H1 (cell line): ENCODE data around the gene SANBR. TPM values are rescaled to one million over a fixed set of nuclear protein-coding genes. Genes with fewer than 3 reads are reported as not detected.

Source experiments
- CTCF ChIA-PET: fragments of 300-600 bp; sonication (Branson Sonifier 250); formaldehyde crosslinking; loops from one replicate; lab custom pipeline; 2021; ENCODE audit not compliant: partially characterized antibody; lab: Charles Lee
- POLR2A ChIA-PET: fragments of 300-600 bp; sonication (Branson Sonifier 250); formaldehyde crosslinking; loops from one replicate; lab custom pipeline; 2021; ENCODE audit warnings: inconsistent platforms; ENCODE audit not compliant: partially characterized antibody; lab: Charles Lee
- DNase-seq, 2 experiments: peaks; one replicate each; pipeline versions ENCODE4 v3.0.0 to v3.0.0-alpha.2; 2010 to 2022; ENCODE audit warnings: low spot score in 2 of 2, low read depth in 1 of 2, mixed read lengths in 1 of 2
- FAIRE-seq: peaks from 2 replicates; lab custom pipeline; 2011; peaks lifted over from hg19 to GRCh38; lab: Jason Lieb, UNC
- H2AFZ ChIP-seq: 2 replicates; pipeline ENCODE4 v1.8.1; 2012; ENCODE audit warnings: low read length, inconsistent platforms
- H2AK5ac ChIP-seq: 2 replicates; pipeline ENCODE4 v1.6.1; 2013; ENCODE audit warnings: low read depth, low read length
- H2BK120ac ChIP-seq: replicated peaks from 2 replicates; pipeline ENCODE3; 2013; ENCODE audit warnings: low read depth, low read length, inconsistent platforms
- H2BK12ac ChIP-seq: 2 replicates; pipeline ENCODE4 v1.6.1; 2013; ENCODE audit warnings: low read depth, low read length
- H2BK15ac ChIP-seq: 2 replicates; pipeline ENCODE4 v1.6.1; 2013; ENCODE audit warnings: low read length
- H2BK20ac ChIP-seq: 2 replicates; pipeline ENCODE4 v1.6.1; 2013; ENCODE audit warnings: low read length
- H2BK5ac ChIP-seq: 2 replicates; pipeline ENCODE4 v1.6.1; 2013; ENCODE audit warnings: low read depth, low read length
- H3K14ac ChIP-seq: 2 replicates; pipeline ENCODE4 v1.6.1; 2013; ENCODE audit warnings: inconsistent platforms; ENCODE audit not compliant: insufficient read length
- H3K18ac ChIP-seq: 2 replicates; pipeline ENCODE4 v1.6.1; 2013; ENCODE audit warnings: low read length; ENCODE audit errors: extremely low read depth
- H3K23ac ChIP-seq: 2 replicates; pipeline ENCODE4 v1.6.1; 2013; ENCODE audit warnings: inconsistent platforms; ENCODE audit not compliant: insufficient read length
- H3K23me2 ChIP-seq: 2 replicates; pipeline ENCODE4 v1.6.1; 2013; ENCODE audit warnings: low read depth, low read length
- H3K27ac ChIP-seq: 2 replicates; pipeline ENCODE4 v1.6.1; 2011; ENCODE audit warnings: low read depth, low read length, inconsistent platforms
- H3K27me3 ChIP-seq, 4 experiments: replicated peaks in 1 of 4; 1 replicate in 1 of 4; 2 replicates in 3 of 4; pipeline versions ENCODE4 v1.6.1 to v1.8.1; 2011 to 2013; ENCODE audit warnings: low read length in 3 of 4, mild to moderate bottlenecking in 3 of 4, inconsistent platforms in 2 of 4, mixed read lengths in 2 of 4, moderate library complexity in 1 of 4; ENCODE audit not compliant: control insufficient read depth in 3 of 4, insufficient read depth in 3 of 4; ENCODE audit errors: extremely low read depth in 1 of 4
- H3K36me3 ChIP-seq, 4 experiments: 2 replicates each; pipeline versions ENCODE4 v1.6.1 to v1.8.1; 2011 to 2013; ENCODE audit warnings: mild to moderate bottlenecking in 4 of 4, low read length in 3 of 4, moderate library complexity in 2 of 4, control low read depth in 1 of 4, inconsistent platforms in 1 of 4; ENCODE audit not compliant: insufficient read depth in 4 of 4, control insufficient read depth in 2 of 4
- H3K4ac ChIP-seq: replicated peaks from 2 replicates; pipeline ENCODE3; 2013; ENCODE audit warnings: low read length, low read depth, mixed read lengths, inconsistent platforms; ENCODE audit not compliant: insufficient read length
- H3K4me1 ChIP-seq, 4 experiments: replicated peaks in 1 of 4; 1 replicate in 1 of 4; 2 replicates in 3 of 4; pipeline versions ENCODE4 v1.6.1 to v1.8.1; 2011 to 2013; ENCODE audit warnings: low read length in 3 of 4, inconsistent platforms in 2 of 4, mixed read lengths in 1 of 4; ENCODE audit not compliant: insufficient read depth in 4 of 4, control insufficient read depth in 3 of 4
- H3K4me2 ChIP-seq, 2 experiments: 2 replicates each; pipeline versions ENCODE4 v1.6.1 to v1.8.1; 2011 to 2013; ENCODE audit warnings: low read depth in 2 of 2, low read length in 2 of 2, control low read depth in 1 of 2, inconsistent platforms in 1 of 2, mild to moderate bottlenecking in 1 of 2; ENCODE audit not compliant: insufficient read depth in 1 of 2
- H3K4me3 ChIP-seq, 4 experiments: fragments of 200-600, 300-600 bp in 1 of 4; sonication (generic), shearing (Covaris generic), sonication (Bioruptor Twin) in 1 of 4; 2 replicates each; pipeline versions ENCODE4 v1.5.1 to v1.8.1; 2011 to 2016; ENCODE audit warnings: low read length in 4 of 4, low read depth in 3 of 4, control low read depth in 2 of 4, inconsistent platforms in 2 of 4, mild to moderate bottlenecking in 2 of 4, mixed read lengths in 1 of 4, moderate library complexity in 1 of 4; ENCODE audit not compliant: insufficient read depth in 2 of 4; ENCODE audit errors: extremely low read depth in 1 of 4
- H3K56ac ChIP-seq: replicated peaks from 2 replicates; pipeline ENCODE3; 2013; ENCODE audit warnings: low read depth, mild to moderate bottlenecking, mixed read lengths, low read length, inconsistent platforms; ENCODE audit not compliant: insufficient read length
- H3K79me1 ChIP-seq: 2 replicates; pipeline ENCODE4 v1.6.1; 2013; ENCODE audit warnings: low read depth, low read length, control low read depth
- H3K79me2 ChIP-seq, 2 experiments: 2 replicates each; pipeline versions ENCODE4 v1.6.1 to v1.8.1; 2012 to 2013; ENCODE audit warnings: low read length in 2 of 2, mild to moderate bottlenecking in 2 of 2, inconsistent platforms in 1 of 2; ENCODE audit not compliant: insufficient read depth in 2 of 2, control insufficient read depth in 1 of 2
- H3K9ac ChIP-seq, 4 experiments: replicated peaks in 1 of 4; 1 replicate in 1 of 4; 2 replicates in 3 of 4; pipeline versions ENCODE4 v1.6.1 to v1.8.1; 2011 to 2013; ENCODE audit warnings: low read depth in 3 of 4, low read length in 3 of 4, control low read depth in 2 of 4, mild to moderate bottlenecking in 2 of 4, moderate library complexity in 2 of 4, inconsistent platforms in 1 of 4; ENCODE audit errors: extremely low read depth in 1 of 4
- H3K9me3 ChIP-seq, 2 experiments: 2 replicates each; pipeline versions ENCODE4 v1.6.1 to v1.8.1; 2012 to 2013; ENCODE audit warnings: mild to moderate bottlenecking in 2 of 2, moderate library complexity in 2 of 2, control low read depth in 1 of 2, inconsistent platforms in 1 of 2, low read depth in 1 of 2, low read length in 1 of 2, mixed read lengths in 1 of 2; ENCODE audit not compliant: insufficient read depth in 2 of 2
- H4K20me1 ChIP-seq, 2 experiments: replicated peaks in 1 of 2; 2 replicates each; pipeline versions ENCODE3 to v1.8.1; 2011 to 2013; ENCODE audit warnings: inconsistent platforms in 2 of 2, low read length in 2 of 2, mild to moderate bottlenecking in 1 of 2; ENCODE audit not compliant: insufficient read depth in 2 of 2, control insufficient read depth in 1 of 2
- H4K5ac ChIP-seq: 2 replicates; pipeline ENCODE4 v1.6.1; 2013; ENCODE audit warnings: low read length, low read depth, mixed read lengths, inconsistent platforms; ENCODE audit not compliant: insufficient read length
- H4K8ac ChIP-seq: 2 replicates; pipeline ENCODE4 v1.8.0; 2013; ENCODE audit warnings: mild to moderate bottlenecking, moderate library complexity, low read length, inconsistent platforms; ENCODE audit not compliant: insufficient read depth; ENCODE audit errors: extremely low read depth
- H4K91ac ChIP-seq: replicated peaks from 2 replicates; pipeline ENCODE3; 2013; ENCODE audit warnings: low read length, mixed read lengths, inconsistent platforms; ENCODE audit not compliant: insufficient read length
- CREB1 ChIP-seq: IDR thresholded peaks from 2 replicates; pipeline ENCODE4 v1.6.1; 2012; ENCODE audit warnings: inconsistent platforms
- POU5F1 ChIP-seq: IDR thresholded peaks from 2 replicates; pipeline ENCODE4 v1.6.1; 2011; ENCODE audit warnings: low read depth, mild to moderate bottlenecking, low read length, moderate library complexity
- SAP30 ChIP-seq: fragments of 300-600 bp; sonication (generic); IDR thresholded peaks from 2 replicates; pipeline ENCODE4 v1.7.1; 2012; ENCODE audit warnings: low read length, moderate library complexity, mild to moderate bottlenecking, inconsistent platforms; ENCODE audit not compliant: insufficient read depth, insufficient replicate concordance
- TBP ChIP-seq: IDR thresholded peaks from 2 replicates; pipeline ENCODE4 v1.6.1; 2011; ENCODE audit warnings: low read depth, low read length, improper control_type of control experiment
- WGBS, 2 experiments: shearing (Covaris generic) in 1 of 2; methylation state at CpG; one replicate each; pipeline versions ENCODE4 v1.1.6 to v1.1.7; 2013 to 2015; ENCODE audit warnings: low lambda C conversion rate in 2 of 2, mixed read lengths in 2 of 2, inconsistent platforms in 1 of 2, low coverage in 1 of 2, missing lambda C conversion rate in 1 of 2; ENCODE audit not compliant: insufficient replicate concordance in 2 of 2, insufficient coverage in 1 of 2, insufficient read length in 1 of 2; ENCODE audit errors: extremely low coverage in 1 of 2, missing lambda C conversion rate in 1 of 2; 5-methylcytosine and 5-hydroxymethylcytosine counted together
- polyA plus RNA-seq, 7 experiments: library from polyadenylated mRNA; depleted of rRNA in 3 of 7; stranded (reverse) in 5 of 7; unstranded in 2 of 7; fragments of >200 nt in 5 of 7; fragments of 200-250 nt in 2 of 7; gene quantifications; 1 replicate in 5 of 7; 2 replicates in 1 of 7; 4 replicates in 1 of 7; pipeline versions ENCODE4 v1.2.1 to v1.2.3, GENCODE V29; 2011 to 2013; ENCODE audit warnings: missing spikeins in 2 of 7, mixed read lengths in 2 of 7
- total RNA-seq: library from RNA; stranded (reverse); fragmentation: NEBNext Ultra II Directional; extraction: Animal tissue kit (Norgen Biotek cat#: 25700); gene quantifications from 2 replicates; pipeline ENCODE4 v1.2.1, GENCODE V29; 2021
- TF ChIP-seq, protein P1 (sequence below): IDR thresholded peaks from 2 replicates; pipeline ENCODE4 v1.6.1; 2011; ENCODE audit warnings: low read depth, mild to moderate bottlenecking, low read length; ENCODE audit not compliant: insufficient read depth

SANBR gene
- total and polyA plus RNA-seq, 2 of the 8 experiments (the other 6 are each of a cell fraction or from before 2014, with no cell fraction given): 3.4 to 12.1 TPM

GRCh38 chr2:61085883-61086282, 20.2 kb downstream of the SANBR start:
- DNase-seq (no peak), FAIRE-seq (no peak)
- no peaks in the 10 kb centered on the region for H3K9me3 ChIP-seq
- H2BK12ac ChIP-seq: no peak overlapping the region
- H3K79me1 ChIP-seq: no peaks in the 10 kb centered on the region
- H4K91ac ChIP-seq: no peak overlapping the region
- H2BK120ac ChIP-seq: no peak overlapping the region
- H2AFZ ChIP-seq: no peak overlapping the region
- H3K23ac ChIP-seq: no peak overlapping the region
- H3K23me2 ChIP-seq: no peaks in the 10 kb centered on the region; the same call in 1 of the 2 replicates
- H3K79me2 ChIP-seq: no peaks in the 10 kb centered on the region
- no peaks in the 10 kb centered on the region for H3K27me3 ChIP-seq
- H3K4ac ChIP-seq: no peak overlapping the region
- H2BK20ac ChIP-seq: no peak overlapping the region
- no peak overlapping the region for H3K18ac ChIP-seq
- H2BK5ac ChIP-seq: no peak overlapping the region
- no peak overlapping the region for H3K4me3 ChIP-seq
- no peak overlapping the region for H3K27ac ChIP-seq
- no peak overlapping the region for H3K56ac ChIP-seq
- H2AK5ac ChIP-seq: no peak overlapping the region
- peaks cover 0 to 10% (median 0%) of the 10 kb centered on the region in 4 experiments; a peak in 2 of 8 replicates for H3K36me3 ChIP-seq
- no peak overlapping the region for H3K9ac ChIP-seq
- no peak overlapping the region for H2BK15ac ChIP-seq
- WGBS, 2 experiments: 77% methylated on average over 1 of the region's 1 CpG; no CpG with 5 or more reads in 1 of the 2 experiments
- H4K20me1 ChIP-seq: no peaks in the 10 kb centered on the region
- POLR2A ChIA-PET: no interaction called here
- H4K5ac ChIP-seq: no peak overlapping the region
- H4K8ac ChIP-seq: no peak overlapping the region
- no peak overlapping the region for H3K14ac ChIP-seq
- CTCF ChIA-PET: no interaction called here
- H3K4me2 ChIP-seq: no peak overlapping the region
- H3K4me1 ChIP-seq: no peaks in the 10 kb centered on the region
- TF ChIP-seq TBP (no peak), SAP30 (no peak), CREB1 (no peak), POU5F1 (no peak)
- TF ChIP-seq, protein P1, sequence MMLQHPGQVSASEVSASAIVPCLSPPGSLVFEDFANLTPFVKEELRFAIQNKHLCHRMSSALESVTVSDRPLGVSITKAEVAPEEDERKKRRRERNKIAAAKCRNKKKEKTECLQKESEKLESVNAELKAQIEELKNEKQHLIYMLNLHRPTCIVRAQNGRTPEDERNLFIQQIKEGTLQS: no peak
